Nucleus accumbens (tissue), 56 donors: Measurements from ENCODE around the gene ALK.
"Not testable (repeated sequence)": the region's sequence is repeated elsewhere in the genome, so short reads cannot be mapped to it uniquely, and the experiment has no call there.

Experiments used
- DNase-seq, 56 donors: peaks; one replicate each; lab custom pipeline; 2025; lab: John Stamatoyannopoulos, UW

Gene ALK

GRCh38 chr2:29844713-29845326 lies 76.6 kb downstream of the ALK start:
- DNase-seq: no peak

GRCh38 chr2:29841386-29842004 lies 79.9 kb downstream of the ALK start:
- DNase-seq: peak in 10 of 56 donors; percentile 1 to 57 (median 6)

- DNase-seq: no peak
Observed at GRCh38 chr2:29839306-29839705, 82.1 kb downstream of the ALK start.

- no peak for DNase-seq
Observed at GRCh38 chr2:29837925-29838324, 83.5 kb downstream of the ALK start.

- DNase-seq: no peak
Observed at GRCh38 chr2:29834624-29835023, 86.8 kb downstream of the ALK start.

- DNase-seq: no peak
Observed at GRCh38 chr2:29834036-29834540, 87.3 kb downstream of the ALK start.

- DNase-seq: no peak
Observed at GRCh38 chr2:29831560-29831959, 89.8 kb downstream of the ALK start.

GRCh38 chr2:29829841-29830240 lies 91.5 kb downstream of the ALK start:
- peak in 36 of 56 donors; percentile 1 to 66 (median 21) for DNase-seq

GRCh38 chr2:29824145-29824544 lies 97.2 kb downstream of the ALK start:
- not testable (repeated sequence) for DNase-seq

GRCh38 chr2:29821591-29821990 lies 99.8 kb downstream of the ALK start:
- DNase-seq: no peak

- no peak for DNase-seq
Observed at GRCh38 chr2:29819570-29819969, 101.8 kb downstream of the ALK start.

GRCh38 chr2:29817801-29818680 lies 103.3 kb downstream of the ALK start:
- DNase-seq: peak in 49 of 56 donors; percentile 2 to 83 (median 33)

GRCh38 chr2:29817299-29817698 lies 104.1 kb downstream of the ALK start:
- DNase-seq: no peak

GRCh38 chr2:29816651-29817050 lies 104.7 kb downstream of the ALK start:
- DNase-seq: no peak

GRCh38 chr2:29811378-29811777 lies 110.0 kb downstream of the ALK start:
- DNase-seq: no peak

- no peak for DNase-seq
Observed at GRCh38 chr2:29810956-29811355, 110.4 kb downstream of the ALK start.

- DNase-seq: no peak
Observed at GRCh38 chr2:29808321-29808720, 113.1 kb downstream of the ALK start.

- no peak for DNase-seq
Observed at GRCh38 chr2:29807082-29807481, 114.3 kb downstream of the ALK start.

GRCh38 chr2:29806461-29806860 lies 114.9 kb downstream of the ALK start:
- no peak for DNase-seq

- no peak for DNase-seq
Observed at GRCh38 chr2:29804671-29805070, 116.7 kb downstream of the ALK start.

- no peak for DNase-seq
Observed at GRCh38 chr2:29803537-29803936, 117.8 kb downstream of the ALK start.
